GM19328 (cell line): ENCODE data around the gene TMEM54.
"Not testable (repeated sequence)": the region's sequence is repeated elsewhere in the genome, so short reads cannot be mapped to it uniquely, and the experiment has no call there.

Experiments
- ATAC-seq: cut with Tn5 transposase; IDR thresholded peaks from one replicate; pipeline ENCODE4 v1.9.1; 2021; ENCODE audit warnings: mild to moderate bottlenecking, moderate library complexity; ENCODE audit not compliant: unreplicated experiment

Gene TMEM54

GRCh38 chr1:32919811-32920733 is 18.9 kb upstream of the TMEM54 start:
- ATAC-seq = no peak

GRCh38 chr1:32918179-32918578 is 17.0 kb upstream of the TMEM54 start:
- no peak for ATAC-seq

- ATAC-seq = no peak
These were observed 16.3 kb upstream of the TMEM54 start for GRCh38 chr1:32917521-32917920.

- ATAC-seq = no peak
These were observed 14.8 kb upstream of the TMEM54 start for GRCh38 chr1:32915766-32916706.

- no peak for ATAC-seq
These were observed 9.1 kb upstream of the TMEM54 start for GRCh38 chr1:32910319-32910718.

GRCh38 chr1:32907435-32907834 is 6.2 kb upstream of the TMEM54 start:
- ATAC-seq = no peak

GRCh38 chr1:32906654-32907053 is 5.5 kb upstream of the TMEM54 start:
- no peak for ATAC-seq

GRCh38 chr1:32905588-32905987 is 4.4 kb upstream of the TMEM54 start:
- not testable (repeated sequence) for ATAC-seq

- no peak for ATAC-seq
These were observed 3.6 kb upstream of the TMEM54 start for GRCh38 chr1:32904797-32905196.

- ATAC-seq = no peak
These were observed 3.0 kb upstream of the TMEM54 start for GRCh38 chr1:32903991-32904785.

GRCh38 chr1:32902535-32902920 is 1.3 kb upstream of the TMEM54 start:
- no peak for ATAC-seq

GRCh38 chr1:32901823-32902534 is 790 bp upstream of the TMEM54 start:
- ATAC-seq = no peak

- no peak for ATAC-seq
These were observed 726 bp downstream of the TMEM54 start for GRCh38 chr1:32900371-32900955.

GRCh38 chr1:32899586-32900296 is 1.4 kb downstream of the TMEM54 start:
- no peak for ATAC-seq

GRCh38 chr1:32898958-32899357 is 2.2 kb downstream of the TMEM54 start:
- no peak for ATAC-seq

- ATAC-seq = no peak
These were observed 3.1 kb downstream of the TMEM54 start for GRCh38 chr1:32898056-32898455.

- no peak for ATAC-seq
These were observed 3.8 kb downstream of the TMEM54 start for GRCh38 chr1:32897082-32898049.

GRCh38 chr1:32896451-32896850 is 4.7 kb downstream of the TMEM54 start:
- ATAC-seq = no peak
